HepG2 (cell line): ENCODE results near the gene PTCD2. TPM values are rescaled to one million over a fixed set of nuclear protein-coding genes. Genes with fewer than 3 reads are reported as not detected.

ENCODE experiments used
- ATF7-NPFF ChIP-seq: sonication (generic); formaldehyde crosslinking; IDR thresholded peaks from 2 replicates; pipeline ENCODE4 v1.8.1; 2023; ENCODE audit warnings: mild to moderate bottlenecking, low read depth, missing genetic modification reagents, moderate library complexity
- ATRX ChIP-seq: sonication (generic); formaldehyde crosslinking; IDR thresholded peaks from 2 replicates; pipeline ENCODE4 v1.4.0; 2020; ENCODE audit warnings: missing genetic modification reagents, borderline replicate concordance
- BHLHE40 ChIP-seq: IDR thresholded peaks from 2 replicates; pipeline ENCODE4 v1.6.1; 2011; ENCODE audit warnings: low read length, improper control_type of control experiment
- CAMTA2 ChIP-seq: sonication (generic); formaldehyde crosslinking; IDR thresholded peaks from 2 replicates; pipeline ENCODE4 v1.4.0; 2020; ENCODE audit warnings: mild to moderate bottlenecking, missing genetic modification reagents, borderline replicate concordance
- JUND ChIP-seq: sonication (generic); formaldehyde crosslinking; IDR thresholded peaks from 2 replicates; pipeline ENCODE4 v1.8.0; 2022; ENCODE audit warnings: mild to moderate bottlenecking, missing genetic modification reagents
- KAT7 ChIP-seq: IDR thresholded peaks from 2 replicates; pipeline ENCODE4 v1.6.1; 2018; ENCODE audit warnings: borderline replicate concordance, missing compliant biosample characterization
- KAT8 ChIP-seq: IDR thresholded peaks from 2 replicates; pipeline ENCODE4 v1.6.1; 2016; ENCODE audit warnings: missing genetic modification reagents, missing compliant biosample characterization
- KLF16 ChIP-seq, 2 experiments: sonication (generic) in 1 of 2; formaldehyde crosslinking in 1 of 2; IDR thresholded peaks; 2 replicates each; pipeline versions ENCODE4 v1.6.1 to v1.8.0; 2016 to 2023; ENCODE audit warnings: missing genetic modification reagents in 2 of 2, missing compliant biosample characterization in 1 of 2
- NR2F6 ChIP-seq, 2 experiments: IDR thresholded peaks; 2 replicates each; pipeline ENCODE4 v1.6.1; 2016; ENCODE audit warnings: antibody characterized with exemption in 1 of 2, mild to moderate bottlenecking in 1 of 2
- RBFOX2 ChIP-seq: fragments of 200-400 bp; formaldehyde crosslinking; IDR thresholded peaks from 2 replicates; pipeline ENCODE4 v1.6.1; 2017; ENCODE audit warnings: low read depth, mild to moderate bottlenecking, low read length
- RELA ChIP-seq: sonication (generic); formaldehyde crosslinking; IDR thresholded peaks from 2 replicates; pipeline ENCODE4 v1.4.0; 2020; ENCODE audit warnings: missing genetic modification reagents
- SPEN ChIP-seq: sonication (generic); formaldehyde crosslinking; IDR thresholded peaks from 2 replicates; pipeline ENCODE4 v1.5.1; 2020; ENCODE audit warnings: low read depth, mild to moderate bottlenecking, missing genetic modification reagents
- ZBTB20 ChIP-seq: sonication (generic); formaldehyde crosslinking; IDR thresholded peaks from 2 replicates; pipeline ENCODE4 v1.8.1; 2023; ENCODE audit warnings: missing genetic modification reagents, low read depth, mild to moderate bottlenecking, borderline replicate concordance
- ZFP82 ChIP-seq: sonication (generic); formaldehyde crosslinking; IDR thresholded peaks from 2 replicates; pipeline ENCODE4 v1.5.1; 2020; ENCODE audit warnings: mild to moderate bottlenecking, missing genetic modification reagents, borderline replicate concordance
- ZFY ChIP-seq: sonication (generic); formaldehyde crosslinking; IDR thresholded peaks from 2 replicates; pipeline ENCODE4 v1.4.0; 2020; ENCODE audit warnings: missing genetic modification reagents
- ZIK1 ChIP-seq: sonication (generic); formaldehyde crosslinking; IDR thresholded peaks from 2 replicates; pipeline ENCODE4 v1.5.0; 2020; ENCODE audit warnings: mild to moderate bottlenecking, low read depth, missing genetic modification reagents, borderline replicate concordance
- ZKSCAN8 ChIP-seq: IDR thresholded peaks from 2 replicates; pipeline ENCODE4 v1.6.1; 2016; ENCODE audit warnings: borderline replicate concordance, missing genetic modification reagents, missing compliant biosample characterization
- ZNF296 ChIP-seq: sonication (generic); formaldehyde crosslinking; conservative IDR thresholded peaks from 2 replicates; pipeline ENCODE4 v1.5.0; 2020; ENCODE audit warnings: mild to moderate bottlenecking, missing genetic modification reagents
- ZNF564 ChIP-seq: sonication (generic); formaldehyde crosslinking; IDR thresholded peaks from 2 replicates; pipeline ENCODE4 v1.8.1; 2023; ENCODE audit warnings: mild to moderate bottlenecking, missing genetic modification reagents
- ZNF598 ChIP-seq: sonication (generic); formaldehyde crosslinking; IDR thresholded peaks from 2 replicates; pipeline ENCODE4 v1.5.1; 2020; ENCODE audit warnings: mild to moderate bottlenecking, missing genetic modification reagents, borderline replicate concordance
- ZNF761 ChIP-seq: sonication (generic); formaldehyde crosslinking; conservative IDR thresholded peaks from 2 replicates; pipeline ENCODE4 v1.4.0; 2020; ENCODE audit warnings: mild to moderate bottlenecking, missing genetic modification reagents
- polyA plus RNA-seq, 8 experiments: library from polyadenylated mRNA; depleted of rRNA in 3 of 8; stranded (reverse) in 7 of 8; unstranded in 1 of 8; fragments of >200 nt; fragmentation: Illumina TruSeq in 4 of 8; extraction: Trizol in 4 of 8; gene quantifications; 2 replicates each; pipeline versions ENCODE4 v1.2.1 to v1.2.3, GENCODE V29; 2011 to 2016; ENCODE audit warnings: low read depth in 4 of 8, missing spikeins in 1 of 8, mixed read lengths in 1 of 8; ENCODE audit not compliant: insufficient read depth in 1 of 8
- total RNA-seq, 5 experiments: library from RNA; depleted of rRNA; stranded (reverse); fragments of >200 nt; fragmentation: Illumina TruSeq; extraction: Trizol; gene quantifications; 2 replicates each; pipeline ENCODE4 v1.2.3, GENCODE V29; 2016; ENCODE audit warnings: low read depth in 1 of 5
- TF ChIP-seq, protein P1 (sequence below): sonication (generic); formaldehyde crosslinking; IDR thresholded peaks from 2 replicates; pipeline ENCODE4 v1.8.1; 2023; ENCODE audit warnings: missing genetic modification reagents, inconsistent platforms, borderline replicate concordance
- TF ChIP-seq, protein P2 (sequence below): sonication (generic); formaldehyde crosslinking; IDR thresholded peaks from 2 replicates; pipeline ENCODE4 v1.5.1; 2020; ENCODE audit warnings: missing genetic modification reagents, mild to moderate bottlenecking, borderline replicate concordance
- TF ChIP-seq, protein P3 (sequence below): IDR thresholded peaks from 2 replicates; pipeline ENCODE4 v1.6.1; 2016; ENCODE audit warnings: missing compliant biosample characterization, missing genetic modification reagents, borderline replicate concordance

The PTCD2 gene
- total and polyA plus RNA-seq, 2 of the 13 experiments (the other 11 are each of a cell fraction or from before 2014, with no cell fraction given) = 5.3 to 6.4 TPM

DNA sequence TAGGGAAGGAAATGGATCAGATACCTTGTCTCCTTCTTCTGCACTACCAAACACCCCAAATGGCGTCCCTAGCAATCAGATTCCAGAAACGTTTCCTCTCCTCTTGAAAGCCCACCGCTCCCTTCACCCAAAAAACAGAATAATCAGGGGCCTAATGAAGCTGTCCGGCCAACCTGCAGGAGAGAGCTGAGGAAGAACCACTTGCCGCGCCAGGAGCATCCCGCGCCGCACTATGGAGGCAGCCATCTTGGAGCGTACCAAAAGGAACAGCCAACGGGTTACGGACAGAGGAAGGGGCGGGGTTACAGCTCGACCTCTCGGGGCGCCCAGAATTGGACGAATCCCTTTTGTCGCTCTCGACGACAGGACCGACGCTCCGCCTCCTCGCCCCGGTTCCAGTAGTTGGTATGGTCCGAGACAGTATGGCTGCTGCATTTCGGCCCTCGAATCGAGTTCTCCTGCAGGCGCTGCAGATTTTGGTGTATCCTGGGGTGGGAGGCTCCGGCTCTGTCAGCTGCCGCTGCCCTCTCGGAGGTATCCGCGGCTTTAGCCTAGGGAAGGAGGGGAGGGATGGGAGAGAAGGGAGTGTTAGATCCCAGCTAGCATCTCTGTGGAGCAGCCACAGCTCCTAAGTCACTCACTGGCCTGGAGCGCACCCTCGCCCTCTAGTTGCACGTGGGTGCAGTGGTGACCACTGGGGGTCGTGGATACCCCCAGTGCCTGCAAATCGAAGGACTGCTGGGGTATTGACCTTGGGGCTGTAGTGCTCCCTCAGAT is at the start of gene PTCD2, which contains the start of gene MRPS27 (continued):
- TF ChIP-seq ZKSCAN8 (CRISPR knock-in tag) (peak; percentile 61; the same call in 1 of the 2 replicates), ZNF761 (peak; percentile 59), ZFY (CRISPR knock-in tag) (peak; percentile 70), ZNF598 (peak; percentile 91), CAMTA2 (CRISPR knock-in tag) (peak; percentile 80; the same call in 1 of the 2 replicates), ZIK1 (CRISPR knock-in tag) (no peak), ATRX (CRISPR knock-in tag) (0 out of 2 replicates have a peak, but pooled peaks have one; percentile 61), RELA (CRISPR knock-in tag) (peak; percentile 37; the same call in 1 of the 2 replicates), NR2F6 (IDR thresholded peaks at IDR 0.05) (peak; percentile 52; the same call in 1 of the 2 replicates), NR2F6 (CRISPR knock-in tag; IDR thresholded peaks at IDR 0.05) (no peak), ZNF564 (CRISPR knock-in tag) (0 out of 2 replicates have a peak, but pooled peaks have one; percentile 26), ZFP82 (peak; percentile 57; the same call in 1 of the 2 replicates), ZBTB20 (CRISPR knock-in tag) (peak; percentile 49; the same call in 1 of the 2 replicates), KAT7 (CRISPR knock-in tag) (peak; percentile 85; the same call in 1 of the 2 replicates), KAT8 (CRISPR knock-in tag) (peak; percentile 91), RBFOX2 (peak; percentile 69), BHLHE40 (peak; percentile 92), SPEN (no peak; the same call in 1 of the 2 replicates), ATF7-NPFF (peak; percentile 50; the same call in 1 of the 2 replicates), JUND (CRISPR knock-in tag) (0 out of 2 replicates have a peak, but pooled peaks have one; percentile 15), ZNF296 (CRISPR knock-in tag) (0 out of 2 replicates have a peak, but pooled peaks have one; percentile 60), KLF16 (CRISPR knock-in tag; IDR thresholded peaks at IDR 0.05) (peak in 1 of 2 experiments; percentile 84; a peak in 2 of 4 replicates)
- TF ChIP-seq, protein P1, sequence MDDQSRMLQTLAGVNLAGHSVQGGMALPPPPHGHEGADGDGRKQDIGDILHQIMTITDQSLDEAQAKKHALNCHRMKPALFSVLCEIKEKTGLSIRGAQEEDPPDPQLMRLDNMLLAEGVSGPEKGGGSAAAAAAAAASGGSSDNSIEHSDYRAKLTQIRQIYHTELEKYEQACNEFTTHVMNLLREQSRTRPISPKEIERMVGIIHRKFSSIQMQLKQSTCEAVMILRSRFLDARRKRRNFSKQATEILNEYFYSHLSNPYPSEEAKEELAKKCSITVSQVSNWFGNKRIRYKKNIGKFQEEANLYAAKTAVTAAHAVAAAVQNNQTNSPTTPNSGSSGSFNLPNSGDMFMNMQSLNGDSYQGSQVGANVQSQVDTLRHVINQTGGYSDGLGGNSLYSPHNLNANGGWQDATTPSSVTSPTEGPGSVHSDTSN = no peak
- TF ChIP-seq, protein P2, sequence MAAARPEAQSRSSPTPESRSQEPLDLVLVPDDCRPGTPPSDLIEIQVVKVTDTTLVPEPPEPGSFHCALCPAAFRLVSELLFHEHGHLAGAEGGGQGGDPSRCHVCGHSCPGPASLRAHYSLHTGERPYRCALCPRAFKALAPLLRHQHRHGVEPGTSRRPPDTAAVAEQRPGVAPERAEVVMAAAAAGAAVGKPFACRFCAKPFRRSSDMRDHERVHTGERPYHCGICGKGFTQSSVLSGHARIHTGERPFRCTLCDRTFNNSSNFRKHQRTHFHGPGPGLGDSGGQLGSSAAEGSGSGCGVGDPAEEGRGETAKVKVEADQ = peak; percentile 85
- TF ChIP-seq, protein P3, sequence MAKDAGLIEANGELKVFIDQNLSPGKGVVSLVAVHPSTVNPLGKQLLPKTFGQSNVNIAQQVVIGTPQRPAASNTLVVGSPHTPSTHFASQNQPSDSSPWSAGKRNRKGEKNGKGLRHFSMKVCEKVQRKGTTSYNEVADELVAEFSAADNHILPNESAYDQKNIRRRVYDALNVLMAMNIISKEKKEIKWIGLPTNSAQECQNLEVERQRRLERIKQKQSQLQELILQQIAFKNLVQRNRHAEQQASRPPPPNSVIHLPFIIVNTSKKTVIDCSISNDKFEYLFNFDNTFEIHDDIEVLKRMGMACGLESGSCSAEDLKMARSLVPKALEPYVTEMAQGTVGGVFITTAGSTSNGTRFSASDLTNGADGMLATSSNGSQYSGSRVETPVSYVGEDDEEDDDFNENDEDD = peak; percentile 59; the same call in 1 of the 2 replicates
